Measurements from ENCODE around the gene UPF1.

UPF1 gene

GRCh38 chr19:18857223-18857622 lies 25.5 kb downstream of the UPF1 start:
- DNase-seq (ENCODE audit: low read depth) = no peak
- H3K4me3 ChIP-seq (ENCODE audit: low read depth, low read length) = no peak overlapping the region
- TF ChIP-seq CTCF (IDR thresholded peaks at IDR 0.05; ENCODE audit: control insufficient read depth, extremely low read depth, insufficient read depth) = no peak

DNA sequence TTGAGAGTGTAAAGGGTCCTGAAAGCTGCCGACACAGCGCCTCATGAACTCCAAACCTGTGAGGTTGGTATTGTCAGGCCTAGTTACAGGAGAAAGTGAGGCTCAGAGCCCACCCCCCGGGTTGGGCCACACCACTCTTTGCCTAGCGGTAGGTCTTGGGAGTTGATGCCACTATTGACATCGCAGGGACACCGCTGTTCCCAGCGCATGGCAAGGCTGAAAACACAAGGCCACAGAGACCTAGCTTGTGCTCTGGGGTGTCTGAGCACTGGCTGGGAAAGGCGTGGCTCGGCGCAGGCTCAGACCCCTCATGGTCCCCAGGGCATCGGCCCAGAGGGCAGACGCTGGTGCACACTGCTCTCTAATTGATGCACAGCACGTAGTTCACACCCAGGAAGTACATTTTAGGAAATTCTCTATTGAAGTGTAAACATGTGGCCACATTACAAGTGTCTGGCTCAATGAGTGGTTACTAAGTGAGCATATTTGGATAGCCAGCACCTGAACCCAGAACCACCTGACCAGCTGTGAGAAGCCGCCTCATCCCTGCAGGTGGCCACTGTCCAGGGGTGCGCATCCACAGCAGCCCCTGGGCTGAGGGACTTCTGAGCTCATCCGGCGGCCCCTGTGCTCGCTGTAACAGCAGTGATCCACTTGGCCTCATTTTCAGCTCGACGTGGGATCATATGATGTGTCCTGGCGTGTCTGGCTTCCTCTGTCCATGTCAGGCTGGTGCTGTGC lies 27.3 kb downstream of the UPF1 start:
- no peak overlapping the region for H3K4me3 ChIP-seq (ENCODE audit: low read depth, low read length)

GRCh38 chr19:18859676-18860301 lies 28.0 kb downstream of the UPF1 start:
- no peak for DNase-seq (ENCODE audit: low read depth)
- H3K4me3 ChIP-seq (ENCODE audit: low read depth, low read length) = no peak overlapping the region

More for the DNA sequence above, 27.3 kb downstream of the UPF1 start:
- no peak for DNase-seq (ENCODE audit: low read depth)
- no peak for TF ChIP-seq CTCF (IDR thresholded peaks at IDR 0.05; ENCODE audit: control insufficient read depth, extremely low read depth, insufficient read depth)

DNA sequence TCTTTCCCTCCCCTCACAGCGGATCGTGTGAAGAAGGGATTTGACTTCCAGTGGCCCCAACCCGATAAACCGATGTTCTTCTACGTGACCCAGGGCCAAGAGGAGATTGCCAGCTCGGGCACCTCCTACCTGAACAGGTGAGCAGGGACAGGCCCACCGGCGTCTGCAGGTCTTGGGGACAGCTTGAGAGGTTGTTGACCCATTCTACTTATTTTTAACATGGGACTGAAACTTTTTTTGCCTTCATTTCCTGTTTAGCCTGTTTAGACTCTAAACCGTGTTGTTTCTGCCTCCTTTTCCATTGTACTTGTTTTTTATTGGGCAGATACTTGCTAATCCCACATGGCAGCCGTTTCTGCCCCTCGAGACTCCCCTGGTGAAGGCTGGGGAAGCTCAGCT lies 28.5 kb downstream of the UPF1 start:
- TF ChIP-seq CTCF (IDR thresholded peaks at IDR 0.05; ENCODE audit: control insufficient read depth, extremely low read depth, insufficient read depth) = no peak
- DNase-seq (ENCODE audit: low read depth) = no peak
- H3K4me3 ChIP-seq (ENCODE audit: low read depth, low read length) = no peak overlapping the region

More at GRCh38 chr19:18859676-18860301, 28.0 kb downstream of the UPF1 start:
- no peak for TF ChIP-seq CTCF (IDR thresholded peaks at IDR 0.05; ENCODE audit: control insufficient read depth, extremely low read depth, insufficient read depth)

DNA sequence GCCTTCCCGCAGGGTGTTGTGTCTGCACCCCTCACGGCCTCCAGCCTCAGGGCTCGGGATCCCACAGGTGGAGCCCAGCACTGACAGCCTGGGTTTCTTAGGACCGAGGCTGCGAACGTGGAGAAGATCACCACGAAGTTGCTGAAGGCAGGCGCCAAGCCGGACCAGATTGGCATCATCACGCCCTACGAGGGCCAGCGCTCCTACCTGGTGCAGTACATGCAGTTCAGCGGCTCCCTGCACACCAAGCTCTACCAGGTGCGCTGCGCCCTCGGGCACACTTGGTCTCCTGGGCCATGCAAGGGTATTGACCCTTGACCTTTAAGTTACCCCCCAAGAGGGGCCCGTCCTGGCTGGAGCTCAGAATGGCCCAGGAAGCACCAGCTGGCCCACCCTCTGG lies 29.0 kb downstream of the UPF1 start:
- DNase-seq (ENCODE audit: low read depth) = no peak
- TF ChIP-seq CTCF (IDR thresholded peaks at IDR 0.05; ENCODE audit: control insufficient read depth, extremely low read depth, insufficient read depth) = no peak

DNA sequence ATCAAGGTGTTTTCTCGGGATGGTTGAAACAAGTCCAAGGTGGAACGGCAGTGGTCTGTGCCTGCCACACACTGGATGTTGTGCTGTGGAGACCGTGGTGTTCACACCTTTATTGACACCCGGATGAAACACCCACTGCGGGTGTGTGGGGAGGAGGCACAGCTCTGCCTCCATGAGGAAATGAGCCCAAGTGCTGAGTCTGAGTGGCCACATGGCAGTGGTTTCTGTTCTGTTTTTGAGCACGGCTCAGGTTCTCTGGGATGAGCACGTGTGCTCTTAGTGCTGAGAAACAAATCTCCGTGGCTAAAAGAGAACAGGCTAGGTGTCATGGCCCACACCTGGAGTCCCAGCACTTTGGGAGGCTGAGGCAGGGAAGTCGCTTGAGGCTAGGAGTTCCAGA lies 29.5 kb downstream of the UPF1 start:
- no peak for DNase-seq (ENCODE audit: low read depth)
- H3K4me3 ChIP-seq (ENCODE audit: low read depth, low read length) = no peak overlapping the region
- TF ChIP-seq CTCF (IDR thresholded peaks at IDR 0.05; ENCODE audit: control insufficient read depth, extremely low read depth, insufficient read depth) = no peak

More for the DNA sequence above, 29.0 kb downstream of the UPF1 start:
- H3K4me3 ChIP-seq (ENCODE audit: low read depth, low read length) = no peak overlapping the region

Measured in LNCaP clone FGC (cell line).